Middle frontal gyrus (tissue), 1 donor: ENCODE data around the gene SLC7A10.
"Not testable (repeated sequence)": the region's sequence is repeated elsewhere in the genome, so short reads cannot be mapped to it uniquely, and the experiment has no call there.

Experiments
- DNase-seq: peaks from one replicate; pipeline ENCODE4 v3.0.0-alpha.2; 2015; ENCODE audit warnings: low spot score; ENCODE audit errors: extremely low spot score

The SLC7A10 gene

GRCh38 chr19:33202546-33203507, 22.8 kb downstream of the SLC7A10 start:
- no peak for DNase-seq

- DNase-seq = no peak
Observed at GRCh38 chr19:33201886-33202545, 23.6 kb downstream of the SLC7A10 start.

- no peak for DNase-seq
Observed at GRCh38 chr19:33201473-33201872, 24.2 kb downstream of the SLC7A10 start.

GRCh38 chr19:33199441-33200265, 26.0 kb downstream of the SLC7A10 start:
- DNase-seq = no peak

GRCh38 chr19:33198169-33198568, 27.5 kb downstream of the SLC7A10 start:
- DNase-seq = no peak

- no peak for DNase-seq
Observed at GRCh38 chr19:33197591-33198000, 28.1 kb downstream of the SLC7A10 start.

- DNase-seq = no peak
Observed at GRCh38 chr19:33196446-33197193, 29.0 kb downstream of the SLC7A10 start.

GRCh38 chr19:33195645-33196347, 29.9 kb downstream of the SLC7A10 start:
- DNase-seq = no peak

GRCh38 chr19:33194886-33195644, 30.6 kb downstream of the SLC7A10 start:
- no peak for DNase-seq

- DNase-seq = no peak
Observed at GRCh38 chr19:33194532-33194885, 31.1 kb downstream of the SLC7A10 start.

GRCh38 chr19:33193865-33194362, 31.7 kb downstream of the SLC7A10 start, which contains the start of gene LRP3:
LRP3 (plus strand) TSS chr19:33194330; CDS start chr19:33194786, 456 bp downstream.
- no peak for DNase-seq

- no peak for DNase-seq
Observed at GRCh38 chr19:33193269-33193864, 32.3 kb downstream of the SLC7A10 start.

GRCh38 chr19:33192010-33192409, 33.6 kb downstream of the SLC7A10 start:
- no peak for DNase-seq

GRCh38 chr19:33191501-33191900, 34.1 kb downstream of the SLC7A10 start:
- DNase-seq = no peak

GRCh38 chr19:33191092-33191491, 34.6 kb downstream of the SLC7A10 start:
- DNase-seq = not testable (repeated sequence)

GRCh38 chr19:33189453-33189852, 36.2 kb downstream of the SLC7A10 start:
- DNase-seq = no peak

GRCh38 chr19:33187183-33187540, 38.5 kb downstream of the SLC7A10 start:
- no peak for DNase-seq

GRCh38 chr19:33186431-33187182, 39.0 kb downstream of the SLC7A10 start:
- no peak for DNase-seq
